Epithelial cell of esophagus (primary cell): ENCODE measurements around the gene GABRG3.

Source experiments
- DNase-seq: peaks from one replicate; pipeline ENCODE4 v3.0.0; 2010; ENCODE audit warnings: low read depth
- H3K4me3 ChIP-seq: 2 replicates; pipeline ENCODE4 v1.5.1; 2011; ENCODE audit warnings: mild to moderate bottlenecking, low read length, control low read depth
- CTCF ChIP-seq: IDR thresholded peaks from 2 replicates; pipeline ENCODE4 v1.5.1; 2011; ENCODE audit warnings: low read depth, mild to moderate bottlenecking, low read length, control low read depth, inconsistent platforms; ENCODE audit not compliant: insufficient read depth; ENCODE audit errors: missing control alignments

GABRG3 gene

DNA sequence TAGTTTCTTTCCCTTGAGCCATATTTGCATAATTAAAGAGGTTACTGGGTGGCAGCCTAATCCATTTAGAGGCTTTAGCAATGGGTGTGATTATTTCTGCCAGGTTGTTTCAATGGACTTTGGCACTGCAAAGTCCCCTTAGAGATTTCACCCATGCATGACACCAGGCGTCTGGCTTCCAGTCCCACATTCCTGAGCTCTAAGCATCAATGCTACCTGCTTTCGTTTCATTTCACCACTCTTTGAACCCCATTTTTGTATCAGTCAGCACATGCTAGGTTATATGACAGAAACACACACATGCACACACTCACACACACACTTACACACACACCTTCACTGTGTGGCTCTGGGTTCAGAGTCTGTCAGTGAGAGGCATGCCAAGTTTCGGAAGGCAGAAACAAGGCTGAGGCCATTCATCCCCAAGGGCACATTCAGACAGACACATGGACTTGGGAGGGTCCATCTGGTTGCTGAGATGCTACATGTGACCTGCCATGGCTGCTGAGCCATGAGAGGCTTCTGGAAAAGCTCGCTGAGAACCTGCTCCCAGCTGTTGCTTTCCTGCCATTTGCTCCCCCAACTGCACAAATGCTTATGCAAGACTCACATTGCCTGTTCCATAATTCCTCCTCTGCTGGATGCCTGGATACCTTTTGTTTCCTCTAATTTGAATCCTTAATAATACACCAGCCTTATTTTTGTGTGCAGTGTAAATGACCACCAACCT is 354.1 kb downstream of the GABRG3 start:
- H3K4me3 ChIP-seq: no peak overlapping the region
- DNase-seq: no peak
- TF ChIP-seq CTCF: no peak

- TF ChIP-seq CTCF: no peak
- no peak overlapping the region for H3K4me3 ChIP-seq
- DNase-seq: no peak
These were observed 356.6 kb downstream of the GABRG3 start for GRCh38 chr15:27327467-27328025.

GRCh38 chr15:27328186-27328585 is 357.2 kb downstream of the GABRG3 start:
- H3K4me3 ChIP-seq: no peak overlapping the region
- no peak for TF ChIP-seq CTCF
- DNase-seq: no peak

GRCh38 chr15:27328608-27329007 is 357.6 kb downstream of the GABRG3 start:
- H3K4me3 ChIP-seq: no peak overlapping the region
- DNase-seq: no peak
- no peak for TF ChIP-seq CTCF

DNA sequence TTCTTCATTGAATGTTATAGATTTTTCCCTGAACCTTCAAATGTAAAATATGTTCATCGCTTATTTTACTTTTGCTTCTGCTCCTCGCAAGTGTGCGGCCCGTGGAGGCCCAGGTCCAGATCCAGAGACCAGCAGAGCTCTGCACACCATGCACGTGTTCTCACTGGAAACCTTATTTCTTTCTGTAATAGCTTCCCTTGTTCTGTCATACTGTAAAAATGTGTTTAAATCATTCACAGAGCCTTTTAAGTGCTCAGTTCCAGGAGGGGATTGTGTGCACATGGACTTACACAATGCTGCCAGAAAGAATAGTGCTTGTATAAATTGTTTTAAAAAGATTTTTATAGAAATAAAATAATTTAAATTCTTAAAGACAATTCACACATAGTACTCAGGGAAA is 359.3 kb downstream of the GABRG3 start:
- no peak for TF ChIP-seq CTCF
- H3K4me3 ChIP-seq: no peak overlapping the region
- no peak for DNase-seq

GRCh38 chr15:27336676-27337075 is 365.7 kb downstream of the GABRG3 start:
- no peak for TF ChIP-seq CTCF
- no peak overlapping the region for H3K4me3 ChIP-seq
- no peak for DNase-seq

GRCh38 chr15:27339138-27339537 is 368.2 kb downstream of the GABRG3 start:
- H3K4me3 ChIP-seq: no peak overlapping the region
- DNase-seq: no peak
- TF ChIP-seq CTCF: no peak
